ENCODE results near the gene ADORA3.

Gene ADORA3

GRCh38 chr1:111507411-111508201, 4.2 kb upstream of the ADORA3 start:
- no peak for DNase-seq

- no peak for DNase-seq
Measured at GRCh38 chr1:111506561-111506960, 3.1 kb upstream of the ADORA3 start.

GRCh38 chr1:111505641-111506119, 2.2 kb upstream of the ADORA3 start:
- DNase-seq: no peak

GRCh38 chr1:111504097-111504496, 664 bp upstream of the ADORA3 start:
- DNase-seq: no peak

- no peak for DNase-seq
Measured at GRCh38 chr1:111501645-111502044, 1.8 kb downstream of the ADORA3 start.

GRCh38 chr1:111499026-111499785, 4.2 kb downstream of the ADORA3 start:
- DNase-seq: no peak

- no peak for DNase-seq
Measured at GRCh38 chr1:111497592-111497991, 5.8 kb downstream of the ADORA3 start.

GRCh38 chr1:111496398-111496797, 7.0 kb downstream of the ADORA3 start:
- no peak for DNase-seq

- DNase-seq: no peak
Measured at GRCh38 chr1:111491070-111491469, 12.4 kb downstream of the ADORA3 start.

GRCh38 chr1:111490220-111490619, 13.2 kb downstream of the ADORA3 start:
- no peak for DNase-seq

- DNase-seq: no peak
Measured at GRCh38 chr1:111489604-111490003, 13.8 kb downstream of the ADORA3 start.

GRCh38 chr1:111488669-111489068, 14.8 kb downstream of the ADORA3 start:
- DNase-seq: no peak

- no peak for DNase-seq
Measured at GRCh38 chr1:111487133-111487532, 16.3 kb downstream of the ADORA3 start.

GRCh38 chr1:111486431-111486830, 17.0 kb downstream of the ADORA3 start:
- no peak for DNase-seq

GRCh38 chr1:111484391-111485026, 18.9 kb downstream of the ADORA3 start:
- DNase-seq: no peak

- DNase-seq: no peak
Measured at GRCh38 chr1:111483876-111484275, 19.6 kb downstream of the ADORA3 start.

- no peak for DNase-seq
Measured at GRCh38 chr1:111483166-111483565, 20.3 kb downstream of the ADORA3 start.

GRCh38 chr1:111481387-111482221, 21.8 kb downstream of the ADORA3 start:
- DNase-seq: peak; percentile 12

GRCh38 chr1:111480674-111481073, 22.8 kb downstream of the ADORA3 start:
- no peak for DNase-seq

- no peak for DNase-seq
Measured at GRCh38 chr1:111476761-111477309, 26.6 kb downstream of the ADORA3 start.

- no peak for DNase-seq
Measured at GRCh38 chr1:111476214-111476613, 27.2 kb downstream of the ADORA3 start.

- DNase-seq: no peak
Measured at GRCh38 chr1:111475701-111476100, 27.7 kb downstream of the ADORA3 start.
